Activated CD4-positive, alpha-beta T cell treated with anti-CD3 and anti-CD28 coated beads, Interleukin-2, amount 10 ng/mL, durations not matched to agents 7 days and 5 days (primary cell): Measurements from ENCODE around the gene CDKN1C. TPM values are rescaled to one million over a fixed set of nuclear protein-coding genes. Genes with fewer than 3 reads are reported as not detected.

Source experiments
- CTCF ChIA-PET: fragments of 350-600 bp; sonication (Branson Sonifier 250); formaldehyde crosslinking; loops from one replicate; lab custom pipeline; 2021; ENCODE audit warnings: antibody characterized with exemption; lab: Charles Lee
- POLR2A ChIA-PET: fragments of 350-600 bp; sonication (Branson Sonifier 250); formaldehyde crosslinking; loops from one replicate; lab custom pipeline; 2021; ENCODE audit warnings: antibody characterized with exemption; lab: Charles Lee
- DNase-seq: peaks from one replicate; pipeline ENCODE4 v3.0.0-alpha.2; 2020
- H3K27ac Mint-ChIP-seq: one replicate; pipeline ENCODE4 v1.8.0; 2021; ENCODE audit warnings: mild to moderate bottlenecking, moderate library complexity, mixed read lengths
- H3K27me3 Mint-ChIP-seq: one replicate; pipeline ENCODE4 v1.8.0; 2021; ENCODE audit warnings: mixed read lengths
- H3K36me3 Mint-ChIP-seq: one replicate; pipeline ENCODE4 v1.8.0; 2021; ENCODE audit warnings: low read depth, mixed read lengths
- H3K4me1 Mint-ChIP-seq: one replicate; pipeline ENCODE4 v1.8.0; 2021; ENCODE audit warnings: mixed read lengths
- H3K4me3 Mint-ChIP-seq: one replicate; pipeline ENCODE4 v1.8.0; 2021; ENCODE audit warnings: mild to moderate bottlenecking, moderate library complexity, mixed read lengths
- H3K9me3 Mint-ChIP-seq: one replicate; pipeline ENCODE4 v1.8.0; 2021; ENCODE audit warnings: mixed read lengths
- total RNA-seq, 2 experiments: library from RNA; stranded (reverse); gene quantifications; one replicate each; pipeline ENCODE4 v1.2.3, GENCODE V29; 2021

CDKN1C gene
- total RNA-seq, 2 experiments from 2014 or later, result 0.29 to 0.40 TPM

GRCh38 chr11:2881076-2881980 lies 4.2 kb downstream of the CDKN1C start:
- Mint-ChIP-seq H3K36me3 (no peaks in the 10 kb centered on the region), H3K4me1 (peaks cover 5% of the 10 kb centered on the region), H3K27ac (no peak overlapping the region), H3K27me3 (peaks cover 20% of the 10 kb centered on the region), H3K4me3 (no peak overlapping the region), H3K9me3 (peaks cover 2% of the 10 kb centered on the region)
- ChIA-PET POLR2A (no interaction called here), CTCF (interaction anchor here (0.5 to 1.7 kb wide), 4 partner anchors 11 to 576 kb away, joined by 3 to 5 read pairs (median 4); no protein-coding TSS in a partner anchor)
- DNase-seq, result no peak

DNA sequence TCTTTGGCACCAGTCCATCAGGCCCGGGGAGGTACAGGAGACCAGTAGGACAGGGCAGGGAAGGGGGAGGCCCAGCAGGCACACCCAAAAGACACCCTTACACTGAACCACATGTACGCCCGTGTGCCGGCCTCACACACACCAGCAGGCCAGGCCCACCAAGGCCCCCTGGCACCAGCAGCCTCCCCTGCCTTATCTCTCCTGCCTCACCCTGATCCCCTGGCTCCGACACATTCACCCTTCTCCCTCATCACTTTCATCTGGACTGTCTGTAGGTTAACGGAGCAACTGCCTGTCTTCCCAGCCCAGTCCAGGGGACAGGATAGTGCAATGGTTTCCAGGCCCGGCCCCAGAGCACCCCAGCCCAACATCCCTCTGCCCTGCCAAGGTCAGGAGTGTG lies 4.9 kb downstream of the CDKN1C start:
- Mint-ChIP-seq H3K9me3 (peaks cover 2% of the 10 kb centered on the region), H3K4me1 (peaks cover 5% of the 10 kb centered on the region), H3K36me3 (no peaks in the 10 kb centered on the region), H3K4me3 (no peak overlapping the region), H3K27ac (no peak overlapping the region), H3K27me3 (peaks cover 20% of the 10 kb centered on the region)
- ChIA-PET CTCF (interaction anchor here (1.3 to 1.7 kb wide), 2 partner anchors 7 to 348 kb away, joined by 4 read pairs; no protein-coding TSS in a partner anchor), POLR2A (no interaction called here)
- DNase-seq, result no peak

DNA sequence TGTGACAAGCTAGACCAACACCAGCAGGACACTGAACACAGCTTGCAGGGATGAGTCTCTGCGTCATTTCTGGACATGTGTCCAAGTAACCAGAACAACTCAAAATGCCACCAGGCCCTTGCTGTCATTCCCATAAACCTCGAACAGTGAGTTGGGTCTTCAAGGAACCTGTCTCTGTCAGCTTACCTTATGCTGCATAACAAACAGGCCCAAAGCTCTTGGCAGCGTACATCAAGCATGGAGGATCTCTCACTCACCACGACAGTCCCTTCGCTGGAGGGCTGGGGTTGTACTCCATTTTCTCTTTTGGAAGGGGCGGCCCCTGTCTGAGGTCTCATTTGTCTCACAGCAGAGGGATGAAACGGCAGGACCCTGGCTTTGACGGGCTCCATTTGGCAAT lies 6.8 kb downstream of the CDKN1C start:
- Mint-ChIP-seq H3K27me3 (peaks cover 18% of the 10 kb centered on the region), H3K36me3 (no peaks in the 10 kb centered on the region), H3K4me1 (peaks cover 2% of the 10 kb centered on the region), H3K4me3 (no peak overlapping the region), H3K9me3 (peaks cover 2% of the 10 kb centered on the region), H3K27ac (no peak overlapping the region)
- CTCF ChIA-PET, result interaction anchor here (1.3 to 3.0 kb wide), 2 partner anchors 346 to 459 kb away, joined by 5 to 10 read pairs; no protein-coding TSS in a partner anchor
- POLR2A ChIA-PET, result no interaction called here
- DNase-seq, result no peak

GRCh38 chr11:2877474-2877873 lies 8.1 kb downstream of the CDKN1C start:
- H3K36me3 Mint-ChIP-seq, result no peaks in the 10 kb centered on the region
- no peaks in the 10 kb centered on the region for H3K4me1 Mint-ChIP-seq
- H3K27me3 Mint-ChIP-seq, result peaks cover 6% of the 10 kb centered on the region
- CTCF ChIA-PET, result interaction anchor here (1.3 to 3.0 kb wide), 2 partner anchors 345 to 457 kb away, joined by 5 to 10 read pairs; no protein-coding TSS in a partner anchor
- DNase-seq, result no peak
- H3K27ac Mint-ChIP-seq, result no peak overlapping the region
- peaks cover 2% of the 10 kb centered on the region for H3K9me3 Mint-ChIP-seq
- H3K4me3 Mint-ChIP-seq, result no peak overlapping the region
- POLR2A ChIA-PET, result no interaction called here

- CTCF ChIA-PET, result interaction anchor here (0.9 to 1.4 kb wide), 2 partner anchors 10 to 342 kb away, joined by 3 to 4 read pairs; partner anchors contain the start of gene CDKN1C
- no peak for DNase-seq
These were observed 10.6 kb downstream of the CDKN1C start for GRCh38 chr11:2874963-2875362.

DNA sequence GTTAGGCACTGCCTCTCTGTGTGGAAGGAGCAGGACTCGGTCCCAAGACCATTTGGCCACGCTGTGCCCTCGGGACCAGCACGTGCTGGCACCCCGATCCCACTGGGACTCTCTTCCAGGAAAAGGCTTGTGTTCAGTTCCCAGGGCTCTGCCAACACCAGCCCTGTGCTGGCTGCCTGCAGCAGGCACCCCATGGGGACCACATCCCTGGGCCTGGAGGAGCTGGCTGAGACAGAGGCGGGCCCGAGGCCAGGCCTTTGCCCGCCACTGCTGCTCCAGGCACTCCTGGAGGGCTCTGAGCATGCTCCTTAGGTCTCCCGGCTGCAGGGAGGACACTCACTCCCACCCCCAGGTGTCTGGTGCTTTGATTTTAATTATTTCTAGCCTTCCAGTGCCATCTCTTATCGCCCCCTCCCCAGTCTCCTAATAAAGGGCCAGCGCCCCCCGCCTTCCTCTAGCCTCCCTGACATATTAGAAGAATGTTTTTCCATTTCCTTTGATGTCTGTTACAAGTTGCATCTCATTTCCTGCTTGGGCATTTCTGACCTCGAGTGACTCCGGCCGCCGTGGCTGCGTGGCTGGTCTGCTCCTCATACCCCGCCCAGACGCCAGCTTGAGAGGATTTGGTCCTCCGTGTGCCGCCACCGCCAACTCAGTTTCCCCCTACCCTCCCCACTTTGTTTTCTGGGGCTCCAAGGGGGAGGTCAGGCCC lies 14.4 kb downstream of the CDKN1C start:
- ChIA-PET POLR2A (no interaction called here), CTCF (no interaction called here)
- no peak overlapping the region for H3K27ac Mint-ChIP-seq
- H3K27me3 Mint-ChIP-seq, result peaks cover 40% of the 10 kb centered on the region
- DNase-seq, result no peak
- peaks cover 2% of the 10 kb centered on the region for H3K4me1 Mint-ChIP-seq
- H3K36me3 Mint-ChIP-seq, result peaks cover 2% of the 10 kb centered on the region
- H3K9me3 Mint-ChIP-seq, result no peaks in the 10 kb centered on the region
- no peak overlapping the region for H3K4me3 Mint-ChIP-seq

More at GRCh38 chr11:2874963-2875362, 10.6 kb downstream of the CDKN1C start:
- Mint-ChIP-seq H3K36me3 (no peaks in the 10 kb centered on the region), H3K9me3 (peaks cover 2% of the 10 kb centered on the region), H3K4me3 (no peak overlapping the region), H3K4me1 (no peaks in the 10 kb centered on the region), H3K27me3 (peaks cover 17% of the 10 kb centered on the region), H3K27ac (no peak overlapping the region)
- POLR2A ChIA-PET, result no interaction called here

GRCh38 chr11:2870460-2870859 lies 15.1 kb downstream of the CDKN1C start:
- H3K27me3 Mint-ChIP-seq, result peaks cover 41% of the 10 kb centered on the region
- DNase-seq, result no peak
- peaks cover 2% of the 10 kb centered on the region for H3K4me1 Mint-ChIP-seq
- H3K36me3 Mint-ChIP-seq, result peaks cover 2% of the 10 kb centered on the region
- ChIA-PET CTCF (no interaction called here), POLR2A (no interaction called here)
- H3K9me3 Mint-ChIP-seq, result no peaks in the 10 kb centered on the region
- no peak overlapping the region for H3K27ac Mint-ChIP-seq
- H3K4me3 Mint-ChIP-seq, result no peak overlapping the region

- H3K27ac Mint-ChIP-seq, result no peak overlapping the region
- DNase-seq, result no peak
- POLR2A ChIA-PET, result interaction anchor here (0.6 kb wide), 1 partner anchor 321 kb away, joined by 3 read pairs; no protein-coding TSS in a partner anchor
- no peak overlapping the region for H3K4me3 Mint-ChIP-seq
- peaks cover 44% of the 10 kb centered on the region for H3K27me3 Mint-ChIP-seq
- no peaks in the 10 kb centered on the region for H3K9me3 Mint-ChIP-seq
- CTCF ChIA-PET, result no interaction called here
- H3K4me1 Mint-ChIP-seq, result peaks cover 2% of the 10 kb centered on the region
- H3K36me3 Mint-ChIP-seq, result peaks cover 2% of the 10 kb centered on the region
These were observed 15.8 kb downstream of the CDKN1C start for GRCh38 chr11:2869561-2870427.

GRCh38 chr11:2869134-2869526 lies 16.4 kb downstream of the CDKN1C start:
- ChIA-PET CTCF (no interaction called here), POLR2A (interaction anchor here (0.6 kb wide), 1 partner anchor 321 kb away, joined by 3 read pairs; no protein-coding TSS in a partner anchor)
- Mint-ChIP-seq H3K27me3 (peaks cover 48% of the 10 kb centered on the region), H3K4me1 (peaks cover 2% of the 10 kb centered on the region), H3K36me3 (peaks cover 2% of the 10 kb centered on the region), H3K27ac (no peak overlapping the region), H3K4me3 (no peak overlapping the region), H3K9me3 (no peaks in the 10 kb centered on the region)
- no peak for DNase-seq

DNA sequence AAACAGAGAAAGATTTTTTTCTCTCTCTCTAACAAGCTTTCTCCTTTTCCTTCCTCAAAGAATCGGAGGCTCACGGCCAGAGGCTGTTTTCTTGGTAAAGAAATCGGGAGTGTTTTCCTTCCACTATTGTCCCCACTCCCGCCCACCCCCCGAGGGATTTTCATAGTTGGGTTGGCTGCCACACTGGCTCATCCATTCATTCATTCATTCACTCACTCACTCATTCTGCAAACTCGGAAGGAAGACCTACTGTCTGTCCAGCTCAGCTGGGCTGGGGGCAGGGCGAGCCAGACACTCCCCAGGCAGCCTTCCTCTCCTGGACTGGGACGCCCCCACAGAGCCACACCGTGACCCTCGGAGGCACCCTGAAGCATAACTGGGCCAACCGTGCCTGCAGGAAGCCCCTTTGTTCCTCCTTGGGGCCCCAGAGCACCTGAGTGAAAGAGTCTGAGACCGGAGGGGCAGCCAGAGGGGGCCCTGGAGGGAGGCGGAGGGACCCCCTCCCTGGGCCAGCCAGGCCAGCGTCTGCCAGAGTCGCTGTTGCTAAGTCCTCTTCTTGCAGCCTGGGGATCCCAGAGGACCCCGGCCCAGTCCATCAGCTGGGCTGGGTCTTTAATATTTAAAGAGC lies 17.0 kb downstream of the CDKN1C start:
- H3K27me3 Mint-ChIP-seq, result peaks cover 53% of the 10 kb centered on the region
- peak overlapping the region; percentile 32 for H3K4me3 Mint-ChIP-seq
- H3K36me3 Mint-ChIP-seq, result peaks cover 2% of the 10 kb centered on the region
- H3K4me1 Mint-ChIP-seq, result peaks cover 2% of the 10 kb centered on the region
- no peaks in the 10 kb centered on the region for H3K9me3 Mint-ChIP-seq
- H3K27ac Mint-ChIP-seq, result no peak overlapping the region
- POLR2A ChIA-PET, result interaction anchor here (0.6 kb wide), 1 partner anchor 322 kb away, joined by 3 read pairs; no protein-coding TSS in a partner anchor
- DNase-seq, result no peak
- CTCF ChIA-PET, result no interaction called here

DNA sequence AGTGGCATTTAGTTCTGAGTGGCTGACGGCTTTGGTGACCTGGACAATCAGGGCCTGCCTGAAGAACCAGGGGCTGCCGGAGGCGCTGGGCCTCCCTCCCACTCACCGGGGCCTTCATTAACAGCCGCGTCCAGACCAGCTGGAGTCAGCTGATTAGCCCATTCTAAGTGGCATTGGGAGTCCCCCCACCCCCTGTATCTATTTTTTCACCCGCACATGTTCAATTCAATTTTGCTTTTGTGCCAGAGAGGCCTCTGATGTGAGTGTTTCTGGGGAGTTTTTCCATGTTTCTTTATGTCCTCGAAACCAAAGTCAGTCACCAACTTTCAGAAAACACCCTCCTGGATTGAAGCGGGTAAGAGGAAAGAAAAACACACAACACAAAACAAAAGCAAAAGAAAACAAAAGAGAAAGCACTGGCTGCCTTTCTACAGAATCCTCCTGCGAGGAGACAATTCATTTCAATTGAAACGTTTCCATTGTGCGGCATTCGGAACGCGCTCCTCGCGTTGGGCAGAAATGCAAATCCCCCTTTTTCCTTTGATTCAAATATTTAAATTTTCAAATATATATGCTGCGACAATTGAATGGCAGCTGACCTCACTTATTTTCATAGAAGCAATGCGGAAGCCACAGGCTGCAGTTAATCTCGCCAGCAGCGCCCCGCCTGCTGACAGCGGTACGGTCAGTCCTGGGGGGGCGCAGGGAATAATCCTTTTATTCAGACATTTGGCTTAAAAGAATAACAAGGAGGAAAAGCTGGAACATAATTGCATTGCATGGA lies 17.7 kb downstream of the CDKN1C start:
- ChIA-PET POLR2A (no interaction called here), CTCF (no interaction called here)
- H3K27me3 Mint-ChIP-seq, result peaks cover 59% of the 10 kb centered on the region
- H3K27ac Mint-ChIP-seq, result no peak overlapping the region
- peaks cover 2% of the 10 kb centered on the region for H3K36me3 Mint-ChIP-seq
- no peak overlapping the region for H3K4me3 Mint-ChIP-seq
- no peaks in the 10 kb centered on the region for H3K9me3 Mint-ChIP-seq
- H3K4me1 Mint-ChIP-seq, result peaks cover 2% of the 10 kb centered on the region
- no peak for DNase-seq
